Esophagus muscularis mucosa (tissue), 4 donors: ENCODE measurements around the gene FCHO2. TPM values are rescaled to one million over a fixed set of nuclear protein-coding genes. Genes with fewer than 3 reads are reported as not detected.
A peak's percentile ranks its signal among the peaks of the same experiment; 100 is the strongest.

Source experiments
- DNase-seq: peaks from one replicate; pipeline ENCODE4 v3.0.0-alpha.2; 2017; ENCODE audit errors: extremely low spot score
- H3K27ac ChIP-seq, 4 donors: fragments of 200-600 bp; sonication (generic); replicated peaks in 1 of 4; 1 replicate in 3 of 4; 2 replicates in 1 of 4; pipeline ENCODE4 v1.5.1; 2016 to 2019; ENCODE audit warnings: mild to moderate bottlenecking in 1 of 4
- H3K27me3 ChIP-seq, 4 donors: fragments of 200-600 bp; sonication (generic); one replicate each; pipeline versions ENCODE4 v1.5.1 to v1.6.0; 2016 to 2019
- H3K36me3 ChIP-seq, 4 donors: fragments of 200-600 bp; sonication (generic); one replicate each; pipeline ENCODE4 v1.5.1; 2016 to 2019
- H3K4me1 ChIP-seq, 4 donors: fragments of 200-600 bp; sonication (generic); one replicate each; pipeline ENCODE4 v1.5.1; 2016 to 2019
- H3K4me3 ChIP-seq, 4 donors: fragments of 200-600 bp; sonication (generic); 1 replicate in 2 of 4; 2 replicates in 2 of 4; pipeline ENCODE4 v1.5.1; 2016 to 2019; ENCODE audit warnings: mild to moderate bottlenecking in 4 of 4, moderate library complexity in 1 of 4
- H3K9me3 ChIP-seq, 4 donors: fragments of 200-600 bp; sonication (generic); 1 replicate in 3 of 4; 2 replicates in 1 of 4; pipeline ENCODE4 v1.5.1; 2016 to 2019
- CTCF ChIP-seq, 3 experiments: fragments of 200-600 bp in 2 of 3; fragments of 450-650 bp in 1 of 3; sonication (generic) in 2 of 3; IDR thresholded peaks; one replicate each; pipeline ENCODE4 v1.5.1; 2017 to 2019; ENCODE audit warnings: antibody characterized with exemption in 3 of 3, mild to moderate bottlenecking in 2 of 3, moderate library complexity in 1 of 3
- EP300 ChIP-seq: sonication (generic); formaldehyde crosslinking; IDR thresholded peaks from one replicate; pipeline ENCODE4 v1.6.1; 2017; ENCODE audit warnings: antibody characterized with exemption
- POLR2A ChIP-seq: fragments of 450-650 bp; IDR thresholded peaks from one replicate; pipeline ENCODE4 v1.6.1; 2017; ENCODE audit warnings: antibody characterized with exemption, moderate library complexity, mild to moderate bottlenecking, low read depth
- POLR2AphosphoS5 ChIP-seq, 2 donors: sonication (generic); formaldehyde crosslinking; IDR thresholded peaks; one replicate each; pipeline ENCODE4 v1.6.1; 2017; ENCODE audit warnings: antibody characterized with exemption in 2 of 2
- WGBS: methylation state at CpG from one replicate; pipeline ENCODE4 v1.1.5; 2018; 5-methylcytosine and 5-hydroxymethylcytosine counted together
- intact Hi-C: fragments of 100-400 bp; cut with DNase I; formaldehyde crosslinking; loops from one replicate; pipeline ENCODE4 v1.15.1; 2023
- total RNA-seq, 4 donors: library from RNA; depleted of rRNA; stranded (reverse); fragments of >200 nt; gene quantifications; one replicate each; pipeline versions ENCODE4 v1.1.0 to v1.2.1, GENCODE V29; 2016

The FCHO2 gene
- total RNA-seq, 4 donors from 2014 or later: 19.7 to 26.6 (median 23.1) TPM

- H3K4me1 ChIP-seq: peaks cover 4 to 15% (median 14%) of the 10 kb centered on the region in 4 donors
- DNase-seq: no peak
- peak overlapping the region in 3 of 4 donors; percentile 52 to 59 (median 56) for H3K4me3 ChIP-seq
- whole genome bisulfite sequencing: 42% methylated on average over 6 of the region's 6 CpGs
- no peak overlapping the region for H3K27ac ChIP-seq
- H3K27me3 ChIP-seq: peaks cover 0 to 63% (median 5%) of the 10 kb centered on the region in 4 donors
- H3K36me3 ChIP-seq: no peaks in the 10 kb centered on the region
- TF ChIP-seq POLR2A: no peak
- no peak for TF ChIP-seq EP300
- no peak for TF ChIP-seq CTCF (IDR thresholded peaks at IDR 0.05)
- no peak for TF ChIP-seq POLR2AphosphoS5 (IDR thresholded peaks at IDR 0.05)
- H3K9me3 ChIP-seq: peaks cover 0 to 7% (median 0%) of the 10 kb centered on the region in 4 donors
- intact Hi-C loops: no loop called here
These were observed 165.2 kb downstream of the FCHO2 start for GRCh38 chr5:73121119-73121463.

- no peak overlapping the region for H3K27ac ChIP-seq
- TF ChIP-seq POLR2A (no peak), CTCF (IDR thresholded peaks at IDR 0.05) (no peak), POLR2AphosphoS5 (IDR thresholded peaks at IDR 0.05) (no peak), EP300 (no peak)
- H3K9me3 ChIP-seq: no peaks in the 10 kb centered on the region
- H3K4me1 ChIP-seq: peaks cover 4 to 15% (median 14%) of the 10 kb centered on the region in 4 donors
- no peak for DNase-seq
- intact Hi-C loops: no loop called here
- peaks cover 0 to 63% (median 5%) of the 10 kb centered on the region in 4 donors for H3K27me3 ChIP-seq
- 82% methylated on average over 8 of the region's 19 CpGs for WGBS
- H3K4me3 ChIP-seq: no peak overlapping the region
- H3K36me3 ChIP-seq: no peaks in the 10 kb centered on the region
These were observed 167.3 kb downstream of the FCHO2 start for GRCh38 chr5:73122875-73123810.

GRCh38 chr5:73125289-73125688 lies 169.4 kb downstream of the FCHO2 start:
- DNase-seq: peak; percentile 39
- Histone ChIP-seq H3K4me3 (no peak overlapping the region), H3K27me3 (peaks cover 0 to 55% (median 5%) of the 10 kb centered on the region in 4 donors), H3K4me1 (peaks cover under 1 to 8% (median 8%) of the 10 kb centered on the region in 4 donors), H3K36me3 (no peaks in the 10 kb centered on the region), H3K9me3 (no peaks in the 10 kb centered on the region), H3K27ac (no peak overlapping the region)
- WGBS: 86% methylated on average over 4 of the region's 4 CpGs
- no peak for TF ChIP-seq POLR2AphosphoS5 (IDR thresholded peaks at IDR 0.05)
- intact Hi-C loops: no loop called here

- Histone ChIP-seq H3K36me3 (no peaks in the 10 kb centered on the region), H3K4me3 (no peak overlapping the region), H3K4me1 (no peaks in the 10 kb centered on the region), H3K27ac (no peak overlapping the region), H3K27me3 (peaks cover 0 to 44% (median 5%) of the 10 kb centered on the region in 4 donors), H3K9me3 (no peaks in the 10 kb centered on the region)
- intact Hi-C loops: no loop called here
- TF ChIP-seq POLR2A: no peak
- TF ChIP-seq CTCF (IDR thresholded peaks at IDR 0.05): no peak
- TF ChIP-seq EP300: no peak
- no peak for TF ChIP-seq POLR2AphosphoS5 (IDR thresholded peaks at IDR 0.05)
- DNase-seq: no peak
- 89% methylated on average over 4 of the region's 4 CpGs for WGBS
These were observed 170.5 kb downstream of the FCHO2 start for GRCh38 chr5:73126381-73126780.

GRCh38 chr5:73126957-73127356 lies 171.1 kb downstream of the FCHO2 start:
- Histone ChIP-seq H3K27me3 (peaks cover 0 to 38% (median 3%) of the 10 kb centered on the region in 4 donors), H3K4me1 (no peaks in the 10 kb centered on the region), H3K4me3 (no peak overlapping the region), H3K27ac (no peak overlapping the region), H3K36me3 (no peaks in the 10 kb centered on the region), H3K9me3 (no peaks in the 10 kb centered on the region)
- intact Hi-C loops: no loop called here
- WGBS: 79% methylated on average over 1 of the region's 1 CpG
- TF ChIP-seq CTCF (IDR thresholded peaks at IDR 0.05) (no peak), POLR2A (no peak), POLR2AphosphoS5 (IDR thresholded peaks at IDR 0.05) (no peak), EP300 (no peak)
- no peak for DNase-seq
